Measurements from ENCODE around the gene PLXNA4. TPM values are rescaled to one million over a fixed set of nuclear protein-coding genes. Genes with fewer than 3 reads are reported as not detected.

PLXNA4 gene
- total and polyA plus RNA-seq, 2 experiments from 2014 or later, result 0.08 to 0.80 TPM

DNA sequence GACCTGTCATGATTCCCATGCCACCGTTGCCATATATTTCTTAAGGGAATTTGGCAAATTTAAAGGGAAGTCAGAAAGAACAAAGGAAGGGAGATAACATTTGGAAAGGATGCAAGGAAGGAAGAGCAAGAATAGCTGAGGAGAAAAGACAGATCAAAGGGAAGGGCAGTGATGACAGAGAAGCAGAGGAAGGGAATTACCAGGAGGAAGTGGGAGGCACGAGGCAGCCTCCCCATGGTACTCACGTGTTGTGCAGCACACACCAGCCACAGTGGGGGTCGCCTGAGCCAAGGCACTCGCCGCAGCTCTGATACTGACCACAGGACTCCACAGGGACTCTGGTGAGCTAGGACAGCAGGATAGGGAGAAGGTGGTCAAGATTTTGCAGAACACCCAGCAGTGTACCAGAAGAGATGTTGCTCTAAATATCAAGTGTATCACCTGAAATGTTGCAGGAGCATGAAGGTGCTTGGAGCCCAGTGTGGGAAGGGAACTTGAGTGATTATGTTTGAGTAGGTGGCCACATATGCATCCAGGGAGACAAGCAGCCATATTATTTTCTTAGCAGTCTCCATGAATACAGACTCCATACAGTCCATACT lies 335.3 kb downstream of the PLXNA4 start:
- Mint-ChIP-seq H3K36me3 (ENCODE audit: low read depth) (no peaks in the 10 kb centered on the region; the same call in 2 of the 3 replicates), H3K4me1 (peaks cover 8% of the 10 kb centered on the region; the same call in 2 of the 3 replicates), H3K9me3 (peaks cover 12% of the 10 kb centered on the region), H3K27me3 (ENCODE audit: insufficient read depth, low read depth, poor library complexity) (peaks cover 2% of the 10 kb centered on the region), H3K27ac (no peak overlapping the region), H3K4me3 (no peak overlapping the region)
- Histone ChIP-seq H3K9me2 (ENCODE audit: insufficient read depth) (no peaks in the 10 kb centered on the region), H3K4me2 (no peak overlapping the region), H3F3A (replicated peaks; ENCODE audit: low read depth) (no peaks in the 10 kb centered on the region), H4K20me1 (replicated peaks; ENCODE audit: insufficient read depth) (no peaks in the 10 kb centered on the region), H3K4me1 (ENCODE audit: insufficient read depth) (0 out of 2 replicates have a peak, but pooled peaks cover 6% of the 10 kb centered on the region), H3K27ac (ENCODE audit: low read depth) (no peak overlapping the region), H3K36me3 (ENCODE audit: insufficient read depth) (peaks cover 4% of the 10 kb centered on the region; the same call in 1 of the 2 replicates), H3K27me3 (ENCODE audit: insufficient read depth) (no peaks in the 10 kb centered on the region), H3K4me3 (no peak overlapping the region), H3K79me2 (replicated peaks; ENCODE audit: insufficient read depth) (no peaks in the 10 kb centered on the region), H2AFZ (no peak overlapping the region)
- TF ChIP-seq, protein P1, sequence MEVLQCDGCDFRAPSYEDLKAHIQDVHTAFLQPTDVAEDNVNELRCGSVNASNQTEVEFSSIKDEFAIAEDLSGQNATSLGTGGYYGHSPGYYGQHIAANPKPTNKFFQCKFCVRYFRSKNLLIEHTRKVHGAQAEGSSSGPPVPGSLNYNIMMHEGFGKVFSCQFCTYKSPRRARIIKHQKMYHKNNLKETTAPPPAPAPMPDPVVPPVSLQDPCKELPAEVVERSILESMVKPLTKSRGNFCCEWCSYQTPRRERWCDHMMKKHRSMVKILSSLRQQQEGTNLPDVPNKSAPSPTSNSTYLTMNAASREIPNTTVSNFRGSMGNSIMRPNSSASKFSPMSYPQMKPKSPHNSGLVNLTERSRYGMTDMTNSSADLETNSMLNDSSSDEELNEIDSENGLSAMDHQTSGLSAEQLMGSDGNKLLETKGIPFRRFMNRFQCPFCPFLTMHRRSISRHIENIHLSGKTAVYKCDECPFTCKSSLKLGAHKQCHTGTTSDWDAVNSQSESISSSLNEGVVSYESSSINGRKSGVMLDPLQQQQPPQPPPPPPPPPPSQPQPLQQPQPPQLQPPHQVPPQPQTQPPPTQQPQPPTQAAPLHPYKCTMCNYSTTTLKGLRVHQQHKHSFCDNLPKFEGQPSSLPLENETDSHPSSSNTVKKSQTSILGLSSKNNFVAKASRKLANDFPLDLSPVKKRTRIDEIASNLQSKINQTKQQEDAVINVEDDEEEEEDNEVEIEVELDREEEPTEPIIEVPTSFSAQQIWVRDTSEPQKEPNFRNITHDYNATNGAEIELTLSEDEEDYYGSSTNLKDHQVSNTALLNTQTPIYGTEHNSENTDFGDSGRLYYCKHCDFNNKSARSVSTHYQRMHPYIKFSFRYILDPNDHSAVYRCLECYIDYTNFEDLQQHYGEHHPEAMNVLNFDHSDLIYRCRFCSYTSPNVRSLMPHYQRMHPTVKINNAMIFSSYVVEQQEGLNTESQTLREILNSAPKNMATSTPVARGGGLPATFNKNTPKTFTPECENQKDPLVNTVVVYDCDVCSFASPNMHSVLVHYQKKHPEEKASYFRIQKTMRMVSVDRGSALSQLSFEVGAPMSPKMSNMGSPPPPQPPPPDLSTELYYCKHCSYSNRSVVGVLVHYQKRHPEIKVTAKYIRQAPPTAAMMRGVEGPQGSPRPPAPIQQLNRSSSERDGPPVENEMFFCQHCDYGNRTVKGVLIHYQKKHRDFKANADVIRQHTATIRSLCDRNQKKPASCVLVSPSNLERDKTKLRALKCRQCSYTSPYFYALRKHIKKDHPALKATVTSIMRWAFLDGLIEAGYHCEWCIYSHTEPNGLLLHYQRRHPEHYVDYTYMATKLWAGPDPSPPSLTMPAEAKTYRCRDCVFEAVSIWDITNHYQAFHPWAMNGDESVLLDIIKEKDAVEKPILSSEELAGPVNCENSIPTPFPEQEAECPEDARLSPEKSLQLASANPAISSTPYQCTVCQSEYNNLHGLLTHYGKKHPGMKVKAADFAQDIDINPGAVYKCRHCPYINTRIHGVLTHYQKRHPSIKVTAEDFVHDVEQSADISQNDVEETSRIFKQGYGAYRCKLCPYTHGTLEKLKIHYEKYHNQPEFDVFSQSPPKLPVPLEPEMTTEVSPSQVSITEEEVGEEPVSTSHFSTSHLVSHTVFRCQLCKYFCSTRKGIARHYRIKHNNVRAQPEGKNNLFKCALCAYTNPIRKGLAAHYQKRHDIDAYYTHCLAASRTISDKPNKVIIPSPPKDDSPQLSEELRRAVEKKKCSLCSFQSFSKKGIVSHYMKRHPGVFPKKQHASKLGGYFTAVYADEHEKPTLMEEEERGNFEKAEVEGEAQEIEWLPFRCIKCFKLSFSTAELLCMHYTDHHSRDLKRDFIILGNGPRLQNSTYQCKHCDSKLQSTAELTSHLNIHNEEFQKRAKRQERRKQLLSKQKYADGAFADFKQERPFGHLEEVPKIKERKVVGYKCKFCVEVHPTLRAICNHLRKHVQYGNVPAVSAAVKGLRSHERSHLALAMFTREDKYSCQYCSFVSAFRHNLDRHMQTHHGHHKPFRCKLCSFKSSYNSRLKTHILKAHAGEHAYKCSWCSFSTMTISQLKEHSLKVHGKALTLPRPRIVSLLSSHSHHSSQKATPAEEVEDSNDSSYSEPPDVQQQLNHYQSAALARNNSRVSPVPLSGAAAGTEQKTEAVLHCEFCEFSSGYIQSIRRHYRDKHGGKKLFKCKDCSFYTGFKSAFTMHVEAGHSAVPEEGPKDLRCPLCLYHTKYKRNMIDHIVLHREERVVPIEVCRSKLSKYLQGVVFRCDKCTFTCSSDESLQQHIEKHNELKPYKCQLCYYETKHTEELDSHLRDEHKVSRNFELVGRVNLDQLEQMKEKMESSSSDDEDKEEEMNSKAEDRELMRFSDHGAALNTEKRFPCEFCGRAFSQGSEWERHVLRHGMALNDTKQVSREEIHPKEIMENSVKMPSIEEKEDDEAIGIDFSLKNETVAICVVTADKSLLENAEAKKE (CRISPR knock-in tag; IDR thresholded peaks at IDR 0.05), result no peak
- no peak for TF ChIP-seq JUNB (IDR thresholded peaks at IDR 0.05; ENCODE audit: unreplicated experiment)
- ATAC-seq (no peak), DNase-seq (ENCODE audit: low spot score) (no peak)

DNA sequence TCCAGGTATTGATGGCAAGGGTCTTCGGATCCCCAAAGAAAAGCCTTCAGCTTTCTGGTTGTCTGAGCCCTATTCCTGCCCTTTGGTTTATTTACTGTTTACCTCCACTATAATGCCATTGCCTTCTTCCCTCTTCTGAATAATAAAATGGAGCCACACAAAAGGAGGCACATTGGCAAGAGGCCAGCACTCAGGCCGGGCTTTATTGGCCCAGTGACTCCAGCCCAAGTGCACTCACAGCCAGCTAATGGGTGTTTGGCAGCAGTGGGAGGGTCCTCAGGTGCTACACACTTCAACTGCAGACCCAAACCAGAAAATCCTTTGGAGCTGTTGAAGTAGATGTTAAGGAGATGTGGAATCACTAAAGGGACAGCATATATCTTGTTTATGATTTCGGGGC lies 336.0 kb downstream of the PLXNA4 start:
- H3K4me1 ChIP-seq (ENCODE audit: insufficient read depth), result 0 out of 2 replicates have a peak, but pooled peaks cover 6% of the 10 kb centered on the region
- no peak overlapping the region for H3K27ac ChIP-seq (ENCODE audit: low read depth)
- no peak overlapping the region for H3K4me3 ChIP-seq
- no peak overlapping the region for H3K4me2 ChIP-seq
- H3K9me2 ChIP-seq (ENCODE audit: insufficient read depth), result no peaks in the 10 kb centered on the region
- Mint-ChIP-seq H3K27ac (no peak overlapping the region), H3K27me3 (ENCODE audit: insufficient read depth, low read depth, poor library complexity) (peaks cover 2% of the 10 kb centered on the region), H3K4me3 (no peak overlapping the region), H3K4me1 (peaks cover 11% of the 10 kb centered on the region), H3K9me3 (peaks cover 5% of the 10 kb centered on the region), H3K36me3 (ENCODE audit: low read depth) (no peaks in the 10 kb centered on the region; the same call in 2 of the 3 replicates)
- H3F3A ChIP-seq (replicated peaks; ENCODE audit: low read depth), result no peaks in the 10 kb centered on the region
- H2AFZ ChIP-seq, result no peak overlapping the region
- no peaks in the 10 kb centered on the region for H4K20me1 ChIP-seq (replicated peaks; ENCODE audit: insufficient read depth)
- DNase-seq (ENCODE audit: low spot score) (no peak), ATAC-seq (no peak)
- H3K27me3 ChIP-seq (ENCODE audit: insufficient read depth), result no peaks in the 10 kb centered on the region
- H3K36me3 ChIP-seq (ENCODE audit: insufficient read depth), result no peaks in the 10 kb centered on the region
- H3K79me2 ChIP-seq (replicated peaks; ENCODE audit: insufficient read depth), result no peaks in the 10 kb centered on the region
- no peak for TF ChIP-seq CREB1 (CRISPR knock-in tag; IDR thresholded peaks at IDR 0.05; ENCODE audit: low read depth)
- no peak for TF ChIP-seq EZH2 (IDR thresholded peaks at IDR 0.05; ENCODE audit: low read depth, unreplicated experiment)
- no peak for TF ChIP-seq ZNF114 (CRISPR knock-in tag; IDR thresholded peaks at IDR 0.05)
- TF ChIP-seq STAT1 (IDR thresholded peaks at IDR 0.05; ENCODE audit: unreplicated experiment), result no peak
- no peak for TF ChIP-seq ZNF331 (CRISPR knock-in tag; IDR thresholded peaks at IDR 0.05; ENCODE audit: low read depth)
- no peak for TF ChIP-seq EZH2phosphoT487 (IDR thresholded peaks at IDR 0.05; ENCODE audit: unreplicated experiment)
- TF ChIP-seq, protein P2, sequence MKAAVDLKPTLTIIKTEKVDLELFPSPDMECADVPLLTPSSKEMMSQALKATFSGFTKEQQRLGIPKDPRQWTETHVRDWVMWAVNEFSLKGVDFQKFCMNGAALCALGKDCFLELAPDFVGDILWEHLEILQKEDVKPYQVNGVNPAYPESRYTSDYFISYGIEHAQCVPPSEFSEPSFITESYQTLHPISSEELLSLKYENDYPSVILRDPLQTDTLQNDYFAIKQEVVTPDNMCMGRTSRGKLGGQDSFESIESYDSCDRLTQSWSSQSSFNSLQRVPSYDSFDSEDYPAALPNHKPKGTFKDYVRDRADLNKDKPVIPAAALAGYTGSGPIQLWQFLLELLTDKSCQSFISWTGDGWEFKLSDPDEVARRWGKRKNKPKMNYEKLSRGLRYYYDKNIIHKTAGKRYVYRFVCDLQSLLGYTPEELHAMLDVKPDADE (IDR thresholded peaks at IDR 0.05), result no peak
- no peak for TF ChIP-seq POLR2AphosphoS5 (IDR thresholded peaks at IDR 0.05; ENCODE audit: low read depth)
- TF ChIP-seq NANOG (IDR thresholded peaks at IDR 0.05; ENCODE audit: borderline replicate concordance), result no peak

All from GM23338 (cell line).